Esophagus squamous epithelium (tissue), 5 donors: Measurements from ENCODE around the gene MED16. TPM values are rescaled to one million over a fixed set of nuclear protein-coding genes. Genes with fewer than 3 reads are reported as not detected.
"Not testable (repeated sequence)": the region's sequence is repeated elsewhere in the genome, so short reads cannot be mapped to it uniquely, and the experiment has no call there.

ENCODE experiments used
- DNase-seq: peaks from one replicate; lab custom pipeline; 2025; lab: John Stamatoyannopoulos, UW
- H3K27ac ChIP-seq, 4 donors: fragments of 200-600 bp; sonication (generic); one replicate each; pipeline ENCODE4 v1.5.1; 2016 to 2019; ENCODE audit warnings: mild to moderate bottlenecking in 1 of 4
- H3K27me3 ChIP-seq, 4 donors: fragments of 200-600 bp; sonication (generic); 1 replicate in 3 of 4; 2 replicates in 1 of 4; pipeline versions ENCODE4 v1.5.1 to v1.6.0; 2017 to 2021; ENCODE audit warnings: antibody characterized with exemption in 1 of 4
- H3K36me3 ChIP-seq, 3 donors: fragments of 200-600 bp; sonication (generic); one replicate each; pipeline ENCODE4 v1.5.1; 2016 to 2019
- H3K4me1 ChIP-seq, 3 donors: fragments of 200-600 bp; sonication (generic); one replicate each; pipeline ENCODE4 v1.5.1; 2017 to 2019
- H3K4me3 ChIP-seq, 4 donors: fragments of 200-600 bp; sonication (generic); 1 replicate in 3 of 4; 2 replicates in 1 of 4; pipeline ENCODE4 v1.5.1; 2016 to 2019; ENCODE audit warnings: mild to moderate bottlenecking in 2 of 4, moderate library complexity in 1 of 4
- H3K9me3 ChIP-seq, 3 donors: fragments of 200-600 bp; sonication (generic); one replicate each; pipeline ENCODE4 v1.5.1; 2016 to 2019
- CTCF ChIP-seq, 6 experiments: fragments of 450-650 bp in 4 of 6; fragments of 200-600 bp in 2 of 6; sonication (generic) in 2 of 6; IDR thresholded peaks; one replicate each; pipeline ENCODE4 v1.5.1; 2016 to 2019; ENCODE audit warnings: antibody characterized with exemption in 6 of 6, mild to moderate bottlenecking in 4 of 6, moderate library complexity in 4 of 6
- POLR2A ChIP-seq, 4 donors: fragments of 450-650 bp; IDR thresholded peaks; one replicate each; pipeline ENCODE4 v1.6.1; 2017; ENCODE audit warnings: antibody characterized with exemption in 4 of 4, mild to moderate bottlenecking in 4 of 4, moderate library complexity in 3 of 4
- WGBS, 2 donors: methylation state at CpG; one replicate each; pipeline ENCODE4 v1.1.5; 2018; 5-methylcytosine and 5-hydroxymethylcytosine counted together
- intact Hi-C: fragments of 100-400 bp; cut with DNase I; formaldehyde crosslinking; loops from one replicate; pipeline ENCODE4 v1.15.0; 2022
- total RNA-seq, 4 donors: library from RNA; depleted of rRNA; stranded (reverse); fragments of >200 nt; gene quantifications; one replicate each; pipeline ENCODE4 v1.1.0, GENCODE V29; 2016
- donor health status: DM: yes; HTN: yes; CAD: no.

The MED16 gene
- total RNA-seq, 4 donors from 2014 or later: 23.7 to 64.9 (median 32.5) TPM

GRCh38 chr19:879711-880438 lies 13.1 kb downstream of the MED16 start:
- H3K27ac ChIP-seq: no peak overlapping the region
- H3K36me3 ChIP-seq: peaks cover 36 to 88% (median 37%) of the 10 kb centered on the region in 3 donors
- peaks cover 0 to 12% (median 0%) of the 10 kb centered on the region in 3 donors for H3K4me1 ChIP-seq
- WGBS, 2 donors: 85% methylated on average over 4 of the region's 37 CpGs; no CpG with 5 or more reads in 1 of the 2 donors
- no peak for DNase-seq
- H3K4me3 ChIP-seq: no peak overlapping the region
- intact Hi-C loops: no loop called here
- no peak for TF ChIP-seq CTCF (IDR thresholded peaks at IDR 0.05)
- no peak for TF ChIP-seq POLR2A (IDR thresholded peaks at IDR 0.05)
- no peaks in the 10 kb centered on the region for H3K9me3 ChIP-seq
- H3K27me3 ChIP-seq: no peaks in the 10 kb centered on the region

GRCh38 chr19:878751-879561 lies 14.0 kb downstream of the MED16 start:
- WGBS, 2 donors: 68 to 91% methylated on average over 4 to 5 of the region's 24 CpGs
- peaks cover 29 to 86% (median 31%) of the 10 kb centered on the region in 3 donors for H3K36me3 ChIP-seq
- peaks cover 0 to 14% (median 0%) of the 10 kb centered on the region in 3 donors for H3K4me1 ChIP-seq
- H3K27ac ChIP-seq, H3K9me3 ChIP-seq, intact Hi-C loops, H3K27me3 ChIP-seq, H3K4me3 ChIP-seq: not testable (repeated sequence)
- DNase-seq: peak; percentile 50

GRCh38 chr19:877992-878660 lies 14.9 kb downstream of the MED16 start:
- peaks cover 0 to 17% (median 0%) of the 10 kb centered on the region in 3 donors for H3K4me1 ChIP-seq
- H3K27ac ChIP-seq, H3K27me3 ChIP-seq, DNase-seq, H3K4me3 ChIP-seq, H3K9me3 ChIP-seq, intact Hi-C loops: not testable (repeated sequence)
- WGBS, 2 donors: no CpG with 5 or more reads among the region's 23 CpGs
- H3K36me3 ChIP-seq: peaks cover 29 to 86% (median 35%) of the 10 kb centered on the region in 3 donors

- H3K27ac ChIP-seq: no peak overlapping the region
- TF ChIP-seq POLR2A (IDR thresholded peaks at IDR 0.05): no peak
- TF ChIP-seq CTCF (IDR thresholded peaks at IDR 0.05): no peak
These were observed 16.1 kb downstream of the MED16 start for GRCh38 chr19:876780-877314.

GRCh38 chr19:876089-876488 lies 16.9 kb downstream of the MED16 start:
- peaks cover 8 to 29% (median 11%) of the 10 kb centered on the region in 3 donors for H3K4me1 ChIP-seq
- no peaks in the 10 kb centered on the region for H3K27me3 ChIP-seq
- H3K36me3 ChIP-seq: peaks cover 20 to 71% (median 26%) of the 10 kb centered on the region in 3 donors
- 85 to 87% methylated on average over 8 to 16 of the region's 18 CpGs for WGBS, 2 donors
- no peaks in the 10 kb centered on the region for H3K9me3 ChIP-seq
- H3K4me3 ChIP-seq: no peak overlapping the region
- no peak for DNase-seq
- intact Hi-C loops: no loop called here
- H3K27ac ChIP-seq: no peak overlapping the region
- TF ChIP-seq POLR2A (IDR thresholded peaks at IDR 0.05) (no peak), CTCF (IDR thresholded peaks at IDR 0.05) (no peak)

More at GRCh38 chr19:876780-877314, 16.1 kb downstream of the MED16 start:
- H3K4me1 ChIP-seq: peaks cover 8 to 27% (median 9%) of the 10 kb centered on the region in 3 donors
- peaks cover 27 to 73% (median 29%) of the 10 kb centered on the region in 3 donors for H3K36me3 ChIP-seq
- 81 to 85% methylated on average over 4 to 18 of the region's 29 CpGs for WGBS, 2 donors
- no peaks in the 10 kb centered on the region for H3K9me3 ChIP-seq
- no peaks in the 10 kb centered on the region for H3K27me3 ChIP-seq
- DNase-seq: no peak
- no peak overlapping the region for H3K4me3 ChIP-seq
- intact Hi-C loops: no loop called here
